ENCODE data around the gene ODC1.

ODC1 gene

DNA sequence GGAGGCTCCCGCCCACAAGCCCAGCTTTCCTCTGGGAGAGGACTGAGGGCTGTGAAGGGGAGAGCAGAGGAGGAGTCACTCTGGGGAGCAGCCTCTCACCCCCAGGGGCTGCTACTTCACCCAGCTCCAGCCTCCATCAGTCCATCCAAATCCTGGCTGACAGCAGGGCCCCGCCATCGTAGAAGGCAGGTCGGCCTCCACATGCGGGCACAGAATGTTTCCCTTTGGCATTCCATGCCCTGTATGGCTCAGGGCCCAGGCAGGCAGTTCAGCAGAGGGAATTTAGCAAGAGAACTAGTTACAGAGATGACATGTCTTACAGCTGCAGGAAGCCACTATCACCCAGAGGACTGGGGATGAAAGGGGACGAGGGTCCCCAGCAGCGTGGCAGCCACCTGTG, 6.4 kb upstream of the ODC1 start:
- TF ChIP-seq CEBPB (IDR thresholded peaks at IDR 0.05) (no peak), EGR1 (IDR thresholded peaks at IDR 0.05) (no peak), FOXM1 (IDR thresholded peaks at IDR 0.05; ENCODE audit: borderline replicate concordance, low read depth) (no peak), ZBTB7A (IDR thresholded peaks at IDR 0.05; ENCODE audit: low read depth) (no peak), NFIC (IDR thresholded peaks at IDR 0.05) (no peak), CREB1 (IDR thresholded peaks at IDR 0.05; ENCODE audit: low read depth) (no peak), TCF12 (IDR thresholded peaks at IDR 0.05; ENCODE audit: low read depth) (no peak), YY1 (IDR thresholded peaks at IDR 0.05; ENCODE audit: low read depth) (no peak)

DNA sequence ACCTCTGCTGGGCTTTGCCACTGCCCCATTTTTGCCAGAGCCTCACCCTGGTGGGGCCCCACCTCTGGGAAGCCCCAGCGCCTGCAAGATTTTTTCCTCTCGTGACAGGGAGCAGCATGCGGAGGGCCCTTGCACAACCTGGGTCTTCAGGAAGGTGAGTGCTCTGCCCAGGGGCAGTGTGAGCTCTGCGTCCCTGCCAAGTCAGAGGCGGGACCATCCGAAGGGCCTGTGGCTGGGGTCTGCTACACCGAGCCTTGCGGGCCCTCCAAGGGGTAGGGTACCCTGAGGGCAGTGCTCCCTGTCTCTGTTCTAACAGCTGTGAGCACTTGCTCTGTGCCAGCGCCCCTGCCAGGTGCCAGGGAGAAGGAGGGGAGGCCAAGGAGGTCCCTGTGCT, 5.8 kb upstream of the ODC1 start:
- no peak for TF ChIP-seq ZBTB7A (IDR thresholded peaks at IDR 0.05; ENCODE audit: low read depth)
- TF ChIP-seq, protein P1, sequence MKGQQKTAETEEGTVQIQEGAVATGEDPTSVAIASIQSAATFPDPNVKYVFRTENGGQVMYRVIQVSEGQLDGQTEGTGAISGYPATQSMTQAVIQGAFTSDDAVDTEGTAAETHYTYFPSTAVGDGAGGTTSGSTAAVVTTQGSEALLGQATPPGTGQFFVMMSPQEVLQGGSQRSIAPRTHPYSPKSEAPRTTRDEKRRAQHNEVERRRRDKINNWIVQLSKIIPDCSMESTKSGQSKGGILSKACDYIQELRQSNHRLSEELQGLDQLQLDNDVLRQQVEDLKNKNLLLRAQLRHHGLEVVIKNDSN (IDR thresholded peaks at IDR 0.05) = no peak
- no peak for TF ChIP-seq YY1 (IDR thresholded peaks at IDR 0.05; ENCODE audit: low read depth)
- no peak for TF ChIP-seq CEBPB (IDR thresholded peaks at IDR 0.05)
- TF ChIP-seq NFIC (IDR thresholded peaks at IDR 0.05) = no peak
- TF ChIP-seq, protein P2, sequence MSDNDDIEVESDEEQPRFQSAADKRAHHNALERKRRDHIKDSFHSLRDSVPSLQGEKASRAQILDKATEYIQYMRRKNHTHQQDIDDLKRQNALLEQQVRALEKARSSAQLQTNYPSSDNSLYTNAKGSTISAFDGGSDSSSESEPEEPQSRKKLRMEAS (IDR thresholded peaks at IDR 0.05) = no peak
- TF ChIP-seq EP300 (IDR thresholded peaks at IDR 0.05; ENCODE audit: borderline replicate concordance) = no peak
- no peak for TF ChIP-seq TAF1 (IDR thresholded peaks at IDR 0.05; ENCODE audit: low read depth)
- no peak for TF ChIP-seq TCF12 (IDR thresholded peaks at IDR 0.05; ENCODE audit: low read depth)
- TF ChIP-seq, protein P3, sequence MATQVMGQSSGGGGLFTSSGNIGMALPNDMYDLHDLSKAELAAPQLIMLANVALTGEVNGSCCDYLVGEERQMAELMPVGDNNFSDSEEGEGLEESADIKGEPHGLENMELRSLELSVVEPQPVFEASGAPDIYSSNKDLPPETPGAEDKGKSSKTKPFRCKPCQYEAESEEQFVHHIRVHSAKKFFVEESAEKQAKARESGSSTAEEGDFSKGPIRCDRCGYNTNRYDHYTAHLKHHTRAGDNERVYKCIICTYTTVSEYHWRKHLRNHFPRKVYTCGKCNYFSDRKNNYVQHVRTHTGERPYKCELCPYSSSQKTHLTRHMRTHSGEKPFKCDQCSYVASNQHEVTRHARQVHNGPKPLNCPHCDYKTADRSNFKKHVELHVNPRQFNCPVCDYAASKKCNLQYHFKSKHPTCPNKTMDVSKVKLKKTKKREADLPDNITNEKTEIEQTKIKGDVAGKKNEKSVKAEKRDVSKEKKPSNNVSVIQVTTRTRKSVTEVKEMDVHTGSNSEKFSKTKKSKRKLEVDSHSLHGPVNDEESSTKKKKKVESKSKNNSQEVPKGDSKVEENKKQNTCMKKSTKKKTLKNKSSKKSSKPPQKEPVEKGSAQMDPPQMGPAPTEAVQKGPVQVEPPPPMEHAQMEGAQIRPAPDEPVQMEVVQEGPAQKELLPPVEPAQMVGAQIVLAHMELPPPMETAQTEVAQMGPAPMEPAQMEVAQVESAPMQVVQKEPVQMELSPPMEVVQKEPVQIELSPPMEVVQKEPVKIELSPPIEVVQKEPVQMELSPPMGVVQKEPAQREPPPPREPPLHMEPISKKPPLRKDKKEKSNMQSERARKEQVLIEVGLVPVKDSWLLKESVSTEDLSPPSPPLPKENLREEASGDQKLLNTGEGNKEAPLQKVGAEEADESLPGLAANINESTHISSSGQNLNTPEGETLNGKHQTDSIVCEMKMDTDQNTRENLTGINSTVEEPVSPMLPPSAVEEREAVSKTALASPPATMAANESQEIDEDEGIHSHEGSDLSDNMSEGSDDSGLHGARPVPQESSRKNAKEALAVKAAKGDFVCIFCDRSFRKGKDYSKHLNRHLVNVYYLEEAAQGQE (IDR thresholded peaks at IDR 0.05; ENCODE audit: low read depth) = no peak
- no peak for TF ChIP-seq EGR1 (IDR thresholded peaks at IDR 0.05)
- no peak for TF ChIP-seq TEAD4 (IDR thresholded peaks at IDR 0.05)

DNA sequence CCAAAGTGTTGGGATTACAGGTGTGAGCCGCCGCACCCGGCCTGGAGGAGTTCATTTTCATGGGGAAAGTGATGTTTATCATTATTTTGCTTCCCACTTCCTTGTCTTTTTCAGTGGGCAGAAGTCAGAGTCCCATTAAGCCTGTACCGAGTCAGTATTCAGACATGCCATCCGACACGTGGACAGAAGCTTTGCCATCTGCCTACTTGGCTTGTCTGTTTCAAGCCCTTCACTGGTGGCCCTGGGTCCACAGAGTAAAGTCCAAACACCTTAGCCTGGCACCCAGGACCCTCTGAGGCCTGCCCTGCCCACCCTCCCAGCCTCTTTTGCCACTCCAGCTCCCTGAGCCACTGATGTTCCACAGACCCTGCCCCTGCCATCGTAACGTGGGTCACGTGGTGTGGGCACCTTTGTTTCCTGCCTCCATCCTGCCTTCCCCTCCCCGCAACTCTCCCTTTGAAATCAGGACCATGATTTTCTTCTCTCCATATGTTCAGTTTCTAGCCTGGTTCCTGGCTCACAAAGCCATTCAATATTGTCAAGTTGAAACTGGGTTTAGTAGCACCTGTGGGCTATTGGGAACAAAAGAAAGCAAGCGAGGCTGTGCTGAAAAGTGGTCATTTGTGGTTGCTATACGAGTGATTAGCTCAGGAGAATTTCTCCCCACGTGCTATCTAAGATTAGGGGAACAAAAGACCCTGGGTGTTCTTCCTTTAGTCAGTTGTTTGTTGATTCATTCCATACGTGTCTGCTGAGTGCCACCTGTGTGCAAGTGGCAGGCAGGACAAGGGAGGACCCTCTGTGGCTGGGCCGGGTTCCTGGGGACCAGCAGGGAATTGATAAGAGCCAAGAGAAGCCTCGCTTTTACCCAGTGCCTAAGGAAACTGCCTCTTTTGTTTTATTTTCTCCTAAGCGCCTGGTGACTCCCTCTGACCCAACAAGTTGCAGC, 5.1 kb upstream of the ODC1 start:
- TF ChIP-seq EGR1 (IDR thresholded peaks at IDR 0.05) = no peak
- TF ChIP-seq, protein P3 (IDR thresholded peaks at IDR 0.05; ENCODE audit: low read depth) = no peak

DNA sequence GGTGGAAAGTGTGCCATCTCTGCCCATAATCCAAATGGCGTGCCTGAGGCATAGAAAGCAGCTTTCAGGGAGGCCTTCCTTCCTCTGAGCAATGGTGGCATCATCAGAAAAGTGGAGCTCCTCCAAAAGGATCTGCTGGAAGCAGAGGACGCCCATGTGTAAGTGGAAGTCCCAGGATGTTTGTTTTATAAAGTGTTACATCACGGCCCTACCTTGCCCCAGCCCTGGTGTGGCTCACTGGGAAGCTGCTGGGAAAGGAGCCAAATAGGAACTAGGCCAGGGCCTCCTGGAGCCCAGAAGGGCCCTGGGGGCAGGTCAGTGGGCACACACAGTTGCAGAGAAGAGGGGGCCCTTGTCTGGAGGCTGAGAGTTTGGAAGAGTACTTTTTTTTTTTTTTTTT, 4.2 kb upstream of the ODC1 start:
- TF ChIP-seq EP300 (IDR thresholded peaks at IDR 0.05; ENCODE audit: borderline replicate concordance) (0 out of 2 replicates have a peak, but pooled peaks have one; percentile 11), NFIC (IDR thresholded peaks at IDR 0.05) (peak; percentile 89), CREB1 (IDR thresholded peaks at IDR 0.05; ENCODE audit: low read depth) (no peak)

DNA sequence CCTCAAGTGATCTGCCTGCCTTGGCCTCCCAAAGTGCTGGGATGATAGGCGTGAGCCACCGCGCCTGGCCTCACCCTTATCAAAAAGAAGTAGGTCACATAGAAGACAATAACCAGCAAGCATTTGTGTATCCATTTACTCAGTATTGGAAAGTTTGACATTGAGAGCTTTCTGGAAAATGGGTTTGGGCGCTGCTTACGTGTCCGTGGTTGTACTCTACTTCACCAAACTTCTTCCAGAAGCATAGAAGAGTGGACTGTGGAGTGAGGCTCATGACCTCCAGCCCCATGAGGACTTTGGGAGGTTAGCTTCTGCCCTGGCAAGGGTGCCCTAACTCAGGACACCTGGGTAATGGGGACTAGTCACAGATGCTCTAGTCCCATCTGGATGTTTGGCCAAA, 3.7 kb upstream of the ODC1 start:
- TF ChIP-seq CEBPB (IDR thresholded peaks at IDR 0.05) (no peak), TEAD4 (IDR thresholded peaks at IDR 0.05) (no peak)
- TF ChIP-seq, protein P2 (IDR thresholded peaks at IDR 0.05) = no peak

DNA sequence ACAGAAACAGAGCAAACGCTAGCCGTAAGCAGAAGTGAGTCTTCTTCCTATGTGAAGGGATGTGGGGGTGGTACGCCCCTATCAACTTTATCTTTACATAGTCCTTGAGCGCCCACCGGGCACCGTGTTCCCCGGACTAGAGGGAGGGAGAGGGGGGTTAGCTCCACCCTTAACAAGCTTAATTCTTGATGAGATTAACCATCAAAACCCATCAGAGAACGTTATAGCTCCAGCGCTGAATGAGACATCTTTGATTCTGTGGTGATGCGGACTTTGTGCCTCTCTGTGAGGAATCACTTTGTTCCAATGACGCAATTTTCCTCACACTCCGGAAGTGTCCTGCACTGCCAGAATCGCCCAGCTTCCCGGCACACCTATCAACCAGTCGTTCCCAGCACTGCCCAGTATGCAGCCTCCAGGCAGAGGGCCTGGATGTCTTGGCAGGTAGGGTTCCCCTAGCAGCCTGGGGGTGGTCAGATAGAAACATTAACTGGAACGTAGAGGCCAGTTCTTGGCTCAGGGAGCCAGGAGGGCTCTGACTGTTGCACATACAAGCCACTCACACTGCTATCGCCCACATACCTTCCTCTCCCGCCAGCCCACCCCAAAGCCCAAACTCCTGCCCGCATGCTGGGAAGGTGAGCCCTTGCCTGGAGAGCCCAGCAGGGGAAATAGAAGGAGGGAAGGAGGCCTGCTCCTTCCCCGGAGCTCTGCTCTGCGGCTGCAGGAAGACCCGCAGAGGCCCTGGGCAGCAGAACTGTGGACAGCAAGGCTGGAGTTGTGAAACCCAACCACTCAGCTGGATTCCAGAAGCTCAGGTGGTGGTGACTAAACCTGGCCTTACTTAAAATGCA, 1.9 kb upstream of the ODC1 start:
- no peak for TF ChIP-seq CREB1 (IDR thresholded peaks at IDR 0.05; ENCODE audit: low read depth)
- TF ChIP-seq, protein P1 (IDR thresholded peaks at IDR 0.05) = no peak
- no peak for TF ChIP-seq CEBPB (IDR thresholded peaks at IDR 0.05)
- TF ChIP-seq EGR1 (IDR thresholded peaks at IDR 0.05) = no peak
- no peak for TF ChIP-seq TCF12 (IDR thresholded peaks at IDR 0.05; ENCODE audit: low read depth)
- TF ChIP-seq ZBTB7A (IDR thresholded peaks at IDR 0.05; ENCODE audit: low read depth) = no peak
- no peak for TF ChIP-seq EP300 (IDR thresholded peaks at IDR 0.05; ENCODE audit: borderline replicate concordance)
- TF ChIP-seq, protein P3 (IDR thresholded peaks at IDR 0.05; ENCODE audit: low read depth) = no peak
- no peak for TF ChIP-seq FOXM1 (IDR thresholded peaks at IDR 0.05; ENCODE audit: borderline replicate concordance, low read depth)
- TF ChIP-seq YY1 (IDR thresholded peaks at IDR 0.05; ENCODE audit: low read depth) = no peak
- TF ChIP-seq TEAD4 (IDR thresholded peaks at IDR 0.05) = no peak
- no peak for TF ChIP-seq NFIC (IDR thresholded peaks at IDR 0.05)
- TF ChIP-seq, protein P2 (IDR thresholded peaks at IDR 0.05) = no peak
- no peak for TF ChIP-seq RAD21 (IDR thresholded peaks at IDR 0.05; ENCODE audit: low read depth)
- TF ChIP-seq TAF1 (IDR thresholded peaks at IDR 0.05; ENCODE audit: low read depth) = no peak

Measured in Ishikawa (cell line).